HT-29 (cell line): Measurements from ENCODE around the gene ABHD12B. TPM values are rescaled to one million over a fixed set of nuclear protein-coding genes. Genes with fewer than 3 reads are reported as not detected.
"Not testable (repeated sequence)": the region's sequence is repeated elsewhere in the genome, so short reads cannot be mapped to it uniquely, and the experiment has no call there.

Experiments
- DNase-seq: peaks from one replicate; pipeline ENCODE4 v3.0.0-alpha.2; 2015; ENCODE audit warnings: low spot score
- total RNA-seq: library from RNA; depleted of rRNA; stranded (reverse); fragments of >200 nt; shearing (Covaris generic); gene quantifications from 2 replicates; pipeline ENCODE4 v1.2.3, GENCODE V29; 2014

ABHD12B gene
- total RNA-seq, 1 experiment from 2014 or later: not detected

DNA sequence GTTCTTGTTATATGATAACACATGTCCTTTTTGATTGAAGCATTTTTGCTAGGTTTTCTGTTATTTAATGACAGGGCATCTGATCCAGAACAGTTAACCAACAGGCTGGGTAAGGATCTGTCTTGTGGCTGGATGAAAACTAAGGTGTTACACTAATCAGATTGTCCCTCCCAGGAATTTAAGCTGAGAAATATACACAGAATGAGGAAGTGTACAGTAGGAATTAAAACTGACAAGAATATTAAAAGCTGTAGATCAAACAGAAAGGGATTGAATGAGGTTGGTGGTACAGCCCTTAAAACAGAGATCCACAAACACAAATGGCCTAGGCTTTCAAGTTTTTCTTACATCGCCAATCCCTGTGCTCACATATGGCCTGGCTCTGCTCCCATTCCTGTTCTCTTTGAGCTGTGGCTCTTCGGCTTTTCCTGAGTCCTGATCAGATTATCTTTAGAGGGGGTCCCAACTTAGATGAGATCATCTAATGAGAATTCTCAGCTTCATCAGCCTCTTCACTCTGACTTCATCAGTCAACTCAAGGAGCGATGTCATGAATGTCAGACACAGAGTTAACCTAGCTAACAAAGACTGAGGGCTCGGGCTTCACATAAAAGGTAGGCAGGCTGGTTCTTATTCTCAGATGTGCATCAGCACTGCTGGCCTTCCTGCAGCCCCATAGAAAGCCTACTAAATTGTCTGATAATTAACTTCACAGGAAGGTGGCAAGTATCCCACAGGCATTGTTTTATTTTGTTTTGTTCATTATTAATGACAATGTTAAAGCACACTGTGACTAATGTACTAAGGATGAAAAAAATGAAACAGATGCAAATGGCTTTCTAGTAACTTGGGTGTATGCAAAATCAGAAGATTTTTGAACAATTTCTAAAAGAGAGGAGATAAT is 61.0 kb downstream of the ABHD12B start:
- peak; percentile 28 for DNase-seq

DNA sequence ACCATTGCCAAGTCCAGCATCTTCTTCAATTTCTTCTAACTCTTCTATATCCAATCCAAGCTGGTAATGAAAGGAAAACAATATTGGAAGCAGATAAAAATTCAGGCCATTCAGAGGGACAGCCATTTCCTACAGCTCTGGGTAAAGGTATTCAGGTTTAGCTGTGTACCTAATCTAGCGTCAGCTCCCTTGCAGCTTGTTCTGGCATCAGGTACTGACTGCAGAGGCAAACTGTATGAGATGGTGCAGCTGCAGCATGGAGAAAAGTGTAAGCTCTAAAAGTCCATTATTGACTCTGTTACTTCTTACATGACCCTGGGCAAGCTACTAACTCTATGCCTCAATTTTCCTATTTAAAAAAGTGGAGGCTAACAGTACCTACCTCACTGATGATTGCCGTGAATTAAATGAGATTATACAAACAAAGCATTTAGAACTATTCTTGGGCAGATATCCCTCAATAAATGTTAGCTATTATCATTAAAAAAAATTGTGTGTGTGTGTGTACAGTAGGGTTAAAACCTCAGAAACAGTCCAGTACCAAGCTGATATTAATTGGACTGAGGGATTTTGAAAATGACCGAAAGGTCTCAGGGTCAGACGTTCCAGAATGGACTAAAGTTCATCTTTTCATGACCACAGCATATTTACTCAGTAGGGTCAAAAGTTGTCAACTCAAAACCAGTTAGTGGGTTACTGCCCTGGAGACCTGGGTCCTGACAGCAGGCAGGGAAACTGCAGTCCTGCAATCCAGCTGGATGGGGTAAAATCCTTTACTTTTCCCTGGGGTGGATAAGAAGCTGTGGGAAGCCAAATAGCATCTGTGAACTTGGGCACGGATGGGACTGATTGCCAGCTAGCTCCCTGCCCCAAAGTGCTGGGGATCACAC is 63.5 kb downstream of the ABHD12B start:
- no peak for DNase-seq

DNA sequence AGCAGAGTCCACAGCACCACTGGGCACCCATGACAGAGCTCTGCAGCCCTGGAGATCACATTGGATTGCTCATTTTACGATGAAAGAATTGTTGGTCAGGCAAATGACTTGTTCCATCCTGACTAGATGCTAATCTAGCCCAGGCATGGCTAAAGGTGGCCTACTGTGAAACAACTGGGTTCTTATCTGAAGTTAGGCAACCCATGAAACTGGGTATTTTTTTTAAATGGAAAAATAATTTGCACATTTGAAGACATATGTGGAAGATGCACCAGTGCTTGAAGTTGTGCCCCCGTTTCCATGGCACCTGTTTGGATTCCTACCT is 64.1 kb downstream of the ABHD12B start:
- DNase-seq: no peak

DNA sequence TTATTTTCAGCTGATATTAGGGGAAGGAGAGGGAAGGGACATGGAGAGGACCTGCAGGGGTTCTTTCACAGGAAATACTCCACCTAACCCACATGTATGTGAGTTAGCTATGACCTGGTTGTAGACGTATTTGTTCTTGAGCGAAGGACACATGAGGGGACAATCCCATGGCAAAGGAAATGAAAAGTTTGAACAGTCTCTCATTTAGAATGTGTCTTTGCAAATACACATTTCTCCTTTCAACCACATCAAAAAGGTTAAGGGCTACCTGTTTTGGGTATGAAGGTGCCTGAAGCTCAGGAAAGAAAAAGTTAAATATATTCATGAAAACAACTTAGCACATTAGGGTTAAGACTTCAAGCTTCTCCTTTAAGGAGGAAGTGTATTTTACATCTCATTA is 65.0 kb downstream of the ABHD12B start:
- DNase-seq: no peak

DNA sequence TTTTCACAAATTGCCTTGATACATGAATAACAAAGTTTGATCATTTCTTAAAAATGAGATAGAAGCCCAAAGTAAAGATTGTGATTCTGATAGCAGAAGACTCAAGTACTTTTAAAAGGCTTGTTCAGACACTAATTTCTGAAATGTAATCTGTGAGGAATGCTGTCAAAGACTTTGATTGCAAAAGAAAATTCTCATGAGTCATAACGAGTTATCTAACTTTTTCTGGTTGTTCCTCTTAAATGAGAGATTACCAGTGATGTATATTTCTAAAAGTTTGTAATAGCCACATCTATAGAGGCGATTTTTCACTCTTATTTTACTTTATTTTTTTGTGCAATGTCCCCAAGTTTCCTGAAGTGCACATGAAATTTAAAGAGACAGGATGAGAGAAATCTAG is 65.5 kb downstream of the ABHD12B start:
- no peak for DNase-seq

DNA sequence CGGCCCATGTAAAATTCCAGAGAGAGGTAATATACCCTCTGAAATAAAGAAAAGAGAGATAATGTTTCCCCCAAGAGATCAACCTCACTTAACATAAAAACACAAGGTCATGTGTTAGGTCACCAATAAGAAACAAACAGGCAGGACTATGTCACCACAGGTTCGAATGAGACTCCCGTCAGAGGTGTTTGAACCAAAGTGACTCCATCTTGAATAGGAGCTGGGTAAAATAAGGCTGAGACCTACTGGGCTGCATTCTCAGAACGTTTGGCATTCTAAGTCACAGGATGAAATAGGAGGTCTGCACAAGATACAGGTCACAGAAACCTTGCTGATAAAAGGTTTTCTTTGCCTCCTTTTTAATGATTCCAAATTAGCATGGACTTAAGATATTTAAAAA is 65.9 kb downstream of the ABHD12B start:
- DNase-seq: no peak

DNA sequence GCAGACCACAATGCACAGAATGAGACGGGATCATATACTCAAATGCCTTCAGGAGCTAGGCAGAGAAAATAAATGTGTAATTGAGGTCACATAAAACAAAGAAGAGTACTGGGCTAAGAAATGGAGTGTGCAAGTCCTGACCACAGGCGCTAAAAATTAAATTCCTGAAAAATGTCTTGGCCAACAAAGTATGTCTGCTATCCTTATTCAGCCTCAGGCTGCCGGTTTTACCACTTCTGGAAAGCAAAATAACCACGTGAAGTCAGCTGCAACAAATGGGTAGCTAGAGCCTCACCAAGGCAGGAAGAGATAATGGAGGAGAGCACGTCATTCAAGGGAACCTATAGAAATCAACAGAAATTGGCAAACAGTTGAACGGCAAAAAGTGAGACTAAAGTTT is 69.3 kb downstream of the ABHD12B start:
- no peak for DNase-seq

DNA sequence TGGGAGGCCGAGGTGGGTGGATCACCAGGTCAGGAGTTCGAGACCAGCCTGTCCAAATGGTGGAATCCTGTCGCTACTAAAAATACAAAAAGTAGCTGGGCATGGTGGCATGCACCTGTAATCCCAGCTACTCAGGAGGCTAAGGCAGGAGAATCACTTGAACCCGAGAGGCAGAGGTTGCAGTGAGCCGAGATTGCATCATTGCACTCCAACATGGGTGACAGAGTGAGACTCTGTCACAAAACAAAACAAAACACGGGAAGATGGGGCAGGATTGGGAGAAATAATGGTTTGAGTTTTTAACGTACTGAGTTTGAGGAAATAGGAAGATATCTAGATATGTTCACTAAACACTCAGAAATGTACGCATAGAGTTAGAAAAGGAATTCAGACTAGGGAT is 69.8 kb downstream of the ABHD12B start:
- DNase-seq: not testable (repeated sequence)

DNA sequence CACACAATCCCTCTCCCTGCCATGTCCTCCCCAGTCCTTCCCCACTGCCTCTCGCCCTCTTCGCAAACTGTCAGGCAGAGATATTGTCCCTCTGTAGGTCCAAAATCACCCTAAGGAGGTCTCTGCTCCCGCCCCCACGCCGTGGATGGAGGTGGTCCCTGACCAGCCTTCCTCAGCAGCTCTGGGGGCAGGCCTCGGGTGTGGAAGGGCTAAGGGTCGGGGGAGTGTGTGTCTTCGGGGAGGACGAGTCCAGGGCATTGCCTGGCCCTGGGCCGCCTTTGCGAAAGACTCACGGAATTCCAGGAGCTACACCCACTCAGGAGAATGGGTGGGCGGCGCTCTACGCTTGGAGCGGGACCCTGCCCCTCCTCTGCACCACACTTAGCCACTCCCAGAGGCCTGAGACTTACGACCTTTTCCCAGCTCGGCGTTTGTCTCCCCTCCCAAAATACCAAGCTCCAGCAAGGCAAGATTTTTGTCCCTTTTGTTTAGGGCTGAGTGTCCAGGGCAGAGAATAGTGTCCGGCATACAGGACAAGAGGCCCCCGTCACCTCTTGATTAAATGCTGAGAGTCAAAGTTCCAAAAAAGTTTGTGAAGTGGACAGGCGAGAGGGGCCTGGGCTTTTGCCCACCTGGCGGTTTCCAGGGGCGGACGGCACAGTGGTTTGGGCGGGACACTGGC is 71.5 kb downstream of the ABHD12B start:
- peak; percentile 43 for DNase-seq

DNA sequence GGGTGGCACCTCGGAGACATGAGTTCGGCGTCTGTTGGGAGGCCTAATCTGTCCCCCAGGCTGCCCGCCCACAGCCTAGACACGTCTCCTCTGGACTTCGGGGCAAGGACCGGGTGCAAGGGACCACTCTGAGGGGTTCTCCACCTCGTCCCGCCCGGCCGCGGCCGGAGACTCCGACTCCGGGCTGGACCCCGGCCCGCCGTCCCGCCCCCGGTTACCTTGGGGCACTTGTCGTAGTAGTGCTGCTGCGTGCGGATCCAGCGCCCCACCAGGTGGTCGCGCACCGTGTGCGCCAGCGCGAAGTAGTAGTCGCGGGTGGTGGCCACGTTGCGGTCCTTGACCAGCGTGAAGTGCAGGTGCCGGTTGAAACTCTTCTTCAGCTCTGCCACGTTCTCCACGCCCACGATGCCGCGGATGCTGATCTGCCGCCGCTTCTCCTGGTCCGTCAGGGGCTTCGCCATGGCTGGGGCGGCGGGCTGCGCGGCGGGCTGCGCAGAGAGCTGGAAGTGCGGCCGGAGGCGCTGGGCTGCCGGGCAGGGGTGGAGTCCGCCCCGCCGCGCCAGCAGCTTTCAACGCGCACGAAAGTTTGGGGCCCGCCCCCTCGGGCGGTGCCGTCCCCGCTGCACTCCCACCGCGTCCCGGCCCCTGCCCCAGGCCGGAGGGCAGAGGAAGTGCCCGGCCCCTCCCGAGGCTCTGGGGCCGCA is 72.2 kb downstream of the ABHD12B start, which contains the start of gene PYGL:
TSS of gene PYGL (minus strand) at position 541 of the 704 bp plus-strand sequence. CDS start at position 461, 80 bp downstream.
- DNase-seq: peak; percentile 55

DNA sequence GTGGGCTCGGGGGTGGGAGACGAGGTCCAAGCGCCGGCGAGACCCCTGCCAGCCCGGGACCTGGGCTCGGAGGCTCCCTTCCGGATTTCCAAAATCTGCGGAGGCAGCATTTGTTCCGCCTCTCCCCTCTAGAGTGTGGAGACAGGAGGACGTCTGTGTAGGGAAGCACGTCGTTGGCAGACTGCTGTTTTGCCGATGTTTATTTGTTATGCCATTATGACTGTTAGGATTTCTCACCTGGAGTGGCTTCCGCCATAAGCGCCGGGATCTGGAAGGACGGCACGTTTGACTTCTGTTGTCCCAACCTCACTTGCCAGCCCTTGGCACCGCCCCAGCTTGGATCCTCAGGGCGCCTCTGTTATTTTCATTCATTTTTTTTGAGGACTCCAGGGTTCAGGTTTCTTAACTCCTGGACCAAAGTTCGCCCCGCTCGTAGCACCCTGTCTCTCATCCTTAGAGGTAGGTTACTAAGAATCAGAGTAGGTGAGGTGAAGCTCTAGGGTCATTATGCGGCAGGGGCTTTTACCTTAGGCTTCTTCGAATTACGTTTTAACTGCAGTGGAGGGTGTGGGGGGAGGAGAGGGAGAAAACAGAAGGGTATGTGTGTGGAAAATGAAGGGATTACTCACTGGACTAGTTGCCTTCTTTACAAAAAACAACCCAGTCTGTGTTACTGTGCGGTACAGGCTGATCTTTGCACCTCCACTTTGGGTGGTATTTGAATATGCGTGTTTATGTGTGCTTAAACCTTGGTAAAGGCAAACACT is 73.0 kb downstream of the ABHD12B start:
- peak; percentile 53 for DNase-seq

DNA sequence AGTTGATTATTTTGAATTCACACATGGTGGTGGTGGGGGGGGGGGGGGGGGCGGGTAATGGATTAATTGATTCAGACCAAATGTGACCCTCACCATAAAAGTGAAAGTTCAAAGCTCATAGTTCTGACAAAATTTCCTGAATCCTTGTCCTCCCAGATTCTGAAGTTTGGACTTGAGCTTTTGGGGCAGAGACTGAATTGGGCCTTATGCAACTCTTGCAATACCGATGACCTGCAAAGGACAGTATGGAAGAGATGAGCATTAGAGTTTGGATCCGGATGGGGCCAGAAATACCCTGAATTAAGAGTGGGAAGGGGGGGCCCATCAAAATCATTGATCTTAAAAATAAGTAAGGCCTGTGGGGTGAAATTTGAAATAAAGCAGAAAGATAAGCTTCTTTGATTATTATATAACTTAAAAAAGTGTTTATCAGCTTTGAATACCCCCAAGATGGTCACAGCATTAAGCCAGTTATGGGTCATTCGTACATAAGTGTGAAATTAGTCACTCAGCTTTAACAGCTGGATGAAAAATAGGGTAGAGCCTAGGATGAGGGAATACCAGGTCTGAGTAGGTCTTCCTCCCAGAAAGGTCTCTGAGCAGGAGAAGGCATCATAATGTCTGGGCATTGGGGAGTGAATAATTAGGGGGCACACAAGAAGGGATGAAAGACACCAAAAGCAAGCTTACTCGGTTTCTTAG is 74.5 kb downstream of the ABHD12B start:
- DNase-seq: no peak

DNA sequence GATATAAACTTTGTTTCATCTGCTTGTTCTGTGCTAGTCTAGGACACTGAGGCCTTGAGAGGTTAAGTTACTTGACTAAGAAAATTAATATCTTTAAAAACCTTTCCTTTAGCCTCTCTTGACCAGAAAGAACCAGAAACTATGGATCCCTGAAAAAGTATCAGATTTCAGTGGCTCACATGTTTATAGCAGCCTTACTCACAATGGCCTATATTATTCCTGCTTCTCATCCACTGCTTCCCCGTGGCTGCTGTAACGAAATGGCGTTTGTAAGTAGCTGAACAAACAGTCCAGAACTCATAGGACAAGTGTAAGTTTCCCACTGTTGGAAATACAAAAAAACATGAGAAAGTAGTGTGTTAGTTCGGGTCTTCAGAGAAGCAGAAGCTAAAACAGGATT is 75.6 kb downstream of the ABHD12B start:
- no peak for DNase-seq

DNA sequence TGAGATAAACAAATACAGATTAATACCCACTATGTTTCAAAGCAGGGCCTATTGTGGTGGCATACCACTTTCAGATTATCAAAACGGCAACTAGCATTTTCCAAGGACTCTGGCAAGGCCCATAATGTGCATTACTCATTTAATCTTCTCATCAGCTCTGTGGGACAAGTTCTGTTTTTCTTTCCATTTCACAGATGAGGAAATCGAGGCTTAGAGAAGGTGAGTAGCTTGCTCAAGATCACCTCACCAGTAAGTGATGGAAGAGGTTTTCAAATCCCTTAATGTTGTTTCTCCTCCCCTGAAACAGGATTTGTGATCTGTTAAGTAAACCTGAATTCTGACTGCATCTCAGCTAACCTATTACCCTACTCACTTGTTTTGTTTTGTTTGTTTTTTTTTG is 76.4 kb downstream of the ABHD12B start:
- DNase-seq: no peak

DNA sequence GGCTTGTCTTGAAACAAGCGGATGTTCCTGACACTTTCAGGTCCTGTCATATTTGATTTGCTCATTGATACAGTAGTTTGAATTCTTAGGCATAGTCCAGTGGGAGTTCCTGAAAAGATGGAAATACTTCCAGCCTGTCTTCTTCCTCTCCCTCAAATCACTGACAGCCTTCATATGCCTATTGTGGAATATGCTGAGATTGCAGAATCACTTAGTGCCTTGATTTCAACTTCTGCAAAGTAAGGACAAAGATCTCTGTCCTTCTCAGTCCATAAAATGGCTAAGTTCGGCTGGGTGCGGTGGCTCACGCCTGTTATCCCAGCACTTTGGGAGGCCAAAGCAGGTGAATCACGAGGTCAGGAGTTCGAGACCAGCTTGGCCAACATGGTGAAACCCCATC is 79.2 kb downstream of the ABHD12B start:
- DNase-seq: no peak

DNA sequence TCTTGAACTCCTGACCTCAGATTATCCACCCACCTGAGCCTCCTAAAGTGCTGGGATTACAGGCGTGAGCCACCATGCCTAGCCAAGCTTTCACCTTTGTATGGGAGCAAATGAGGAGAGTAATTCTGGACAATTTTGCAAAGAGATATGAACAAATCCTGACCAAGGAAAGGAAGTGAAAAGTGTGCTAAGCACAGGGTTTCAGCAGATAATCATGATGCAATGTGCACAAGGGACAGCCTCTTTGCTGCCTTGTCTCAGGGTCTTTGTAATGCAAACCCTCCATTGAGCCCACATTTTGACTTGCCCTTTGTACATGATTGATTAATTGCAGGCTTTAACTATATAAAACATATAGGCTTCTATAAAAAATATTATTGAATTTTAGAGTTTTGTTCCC is 81.6 kb downstream of the ABHD12B start:
- no peak for DNase-seq
